Muscle layer of colon (tissue), 2 donors: ENCODE data around the gene BTRC.

Source experiments
- H3K27ac ChIP-seq: one replicate; pipeline ENCODE4 v1.7.0; 2013; ENCODE audit warnings: low read depth, mild to moderate bottlenecking, low read length, moderate library complexity
- H3K27me3 ChIP-seq, 2 donors: one replicate each; pipeline ENCODE4 v1.7.0; 2013; ENCODE audit warnings: low read length in 2 of 2, mild to moderate bottlenecking in 2 of 2; ENCODE audit not compliant: insufficient read depth in 2 of 2, control insufficient read depth in 1 of 2
- H3K36me3 ChIP-seq: one replicate; pipeline ENCODE4 v1.7.0; 2013; ENCODE audit warnings: mild to moderate bottlenecking, low read length; ENCODE audit not compliant: insufficient read depth
- H3K4me1 ChIP-seq: one replicate; pipeline ENCODE4 v1.7.0; 2013; ENCODE audit warnings: mild to moderate bottlenecking, low read length; ENCODE audit not compliant: insufficient read depth
- H3K4me3 ChIP-seq, 2 donors: one replicate each; pipeline ENCODE4 v1.7.0; 2013; ENCODE audit warnings: low read length in 2 of 2, low read depth in 1 of 2, mild to moderate bottlenecking in 1 of 2, moderate library complexity in 1 of 2
- H3K9ac ChIP-seq: one replicate; pipeline ENCODE4 v1.7.0; 2013; ENCODE audit warnings: low read length
- H3K9me3 ChIP-seq: one replicate; pipeline ENCODE4 v1.7.0; 2013; ENCODE audit warnings: mild to moderate bottlenecking, low read length
- donor health status: abdominal sarcoma.
- donor health status: Adenocarcinoma of cecum.

Gene BTRC

GRCh38 chr10:101353692-101354327, at the start of gene BTRC:
TSS of gene BTRC (plus strand) at chr10:101354165. CDS start at chr10:101354181, 16 bp downstream.
- Histone ChIP-seq H3K4me3 (peak within 1 kb of the TSS; percentile 85 to 89), H3K36me3 (no peaks in the 10 kb centered on the region), H3K4me1 (peaks cover 11% of the 10 kb centered on the region), H3K27ac (peak within 1 kb of the TSS; percentile 87), H3K9ac (peak within 1 kb of the TSS; percentile 69), H3K27me3 (no peaks in the 10 kb centered on the region), H3K9me3 (no peaks in the 10 kb centered on the region)

GRCh38 chr10:101304316-101304715, 49.6 kb upstream of the BTRC start:
- Histone ChIP-seq H3K4me3 (no peak overlapping the region), H3K27me3 (peaks cover under 1 to 6% of the 10 kb centered on the region in 2 donors), H3K36me3 (no peaks in the 10 kb centered on the region), H3K9me3 (no peaks in the 10 kb centered on the region), H3K27ac (no peak overlapping the region), H3K9ac (no peak overlapping the region), H3K4me1 (no peaks in the 10 kb centered on the region)

GRCh38 chr10:101305320-101306241, 48.4 kb upstream of the BTRC start:
- Histone ChIP-seq H3K27me3 (peaks cover 6 to 10% of the 10 kb centered on the region in 2 donors), H3K4me1 (peaks cover 2% of the 10 kb centered on the region), H3K27ac (no peak overlapping the region), H3K9me3 (no peaks in the 10 kb centered on the region), H3K4me3 (no peak overlapping the region), H3K9ac (no peak overlapping the region), H3K36me3 (no peaks in the 10 kb centered on the region)

- H3K36me3 ChIP-seq: no peaks in the 10 kb centered on the region
- no peaks in the 10 kb centered on the region for H3K9me3 ChIP-seq
- no peak overlapping the region for H3K27ac ChIP-seq
- peaks cover 6 to 22% of the 10 kb centered on the region in 2 donors for H3K27me3 ChIP-seq
- H3K9ac ChIP-seq: no peak overlapping the region
- peaks cover 6% of the 10 kb centered on the region for H3K4me1 ChIP-seq
- H3K4me3 ChIP-seq: no peak overlapping the region
These were observed 45.9 kb upstream of the BTRC start for GRCh38 chr10:101308051-101308450.

GRCh38 chr10:101310529-101311184, 43.3 kb upstream of the BTRC start:
- H3K27ac ChIP-seq: no peak overlapping the region

GRCh38 chr10:101311185-101312066, 42.5 kb upstream of the BTRC start:
- Histone ChIP-seq H3K9me3 (no peaks in the 10 kb centered on the region), H3K4me1 (peaks cover 6% of the 10 kb centered on the region), H3K36me3 (no peaks in the 10 kb centered on the region), H3K9ac (no peak overlapping the region), H3K27me3 (peaks cover 6 to 22% of the 10 kb centered on the region in 2 donors), H3K4me3 (peak overlapping the region in 1 of 2 donors; percentile 27), H3K27ac (no peak overlapping the region)

More at GRCh38 chr10:101310529-101311184, 43.3 kb upstream of the BTRC start:
- Histone ChIP-seq H3K4me1 (peaks cover 6% of the 10 kb centered on the region), H3K36me3 (no peaks in the 10 kb centered on the region), H3K9me3 (no peaks in the 10 kb centered on the region), H3K9ac (no peak overlapping the region), H3K27me3 (peaks cover 6 to 22% of the 10 kb centered on the region in 2 donors), H3K4me3 (peak overlapping the region in 1 of 2 donors; percentile 27)

GRCh38 chr10:101319241-101319915, 34.6 kb upstream of the BTRC start:
- no peaks in the 10 kb centered on the region for H3K27me3 ChIP-seq
- no peak overlapping the region for H3K27ac ChIP-seq
- no peak overlapping the region for H3K9ac ChIP-seq
- no peak overlapping the region for H3K4me3 ChIP-seq
- no peaks in the 10 kb centered on the region for H3K4me1 ChIP-seq
- H3K9me3 ChIP-seq: no peaks in the 10 kb centered on the region
- no peaks in the 10 kb centered on the region for H3K36me3 ChIP-seq

- Histone ChIP-seq H3K9ac (no peak overlapping the region), H3K27me3 (no peaks in the 10 kb centered on the region), H3K36me3 (no peaks in the 10 kb centered on the region), H3K4me1 (no peaks in the 10 kb centered on the region), H3K9me3 (no peaks in the 10 kb centered on the region), H3K4me3 (no peak overlapping the region), H3K27ac (no peak overlapping the region)
These were observed 32.9 kb upstream of the BTRC start for GRCh38 chr10:101321073-101321472.

GRCh38 chr10:101322266-101323108, 31.5 kb upstream of the BTRC start:
- no peak overlapping the region for H3K9ac ChIP-seq
- no peaks in the 10 kb centered on the region for H3K36me3 ChIP-seq
- H3K4me3 ChIP-seq: no peak overlapping the region
- no peaks in the 10 kb centered on the region for H3K9me3 ChIP-seq
- no peak overlapping the region for H3K27ac ChIP-seq
- H3K27me3 ChIP-seq: no peaks in the 10 kb centered on the region
- no peaks in the 10 kb centered on the region for H3K4me1 ChIP-seq

GRCh38 chr10:101323495-101323894, 30.5 kb upstream of the BTRC start:
- Histone ChIP-seq H3K36me3 (no peaks in the 10 kb centered on the region), H3K27me3 (no peaks in the 10 kb centered on the region), H3K9ac (no peak overlapping the region), H3K27ac (no peak overlapping the region), H3K4me3 (no peak overlapping the region), H3K4me1 (no peaks in the 10 kb centered on the region), H3K9me3 (no peaks in the 10 kb centered on the region)
